ENCODE results near the gene RNU6-9.
"Not testable (repeated sequence)": the region's sequence is repeated elsewhere in the genome, so short reads cannot be mapped to it uniquely, and the experiment has no call there.

RNU6-9 gene

DNA sequence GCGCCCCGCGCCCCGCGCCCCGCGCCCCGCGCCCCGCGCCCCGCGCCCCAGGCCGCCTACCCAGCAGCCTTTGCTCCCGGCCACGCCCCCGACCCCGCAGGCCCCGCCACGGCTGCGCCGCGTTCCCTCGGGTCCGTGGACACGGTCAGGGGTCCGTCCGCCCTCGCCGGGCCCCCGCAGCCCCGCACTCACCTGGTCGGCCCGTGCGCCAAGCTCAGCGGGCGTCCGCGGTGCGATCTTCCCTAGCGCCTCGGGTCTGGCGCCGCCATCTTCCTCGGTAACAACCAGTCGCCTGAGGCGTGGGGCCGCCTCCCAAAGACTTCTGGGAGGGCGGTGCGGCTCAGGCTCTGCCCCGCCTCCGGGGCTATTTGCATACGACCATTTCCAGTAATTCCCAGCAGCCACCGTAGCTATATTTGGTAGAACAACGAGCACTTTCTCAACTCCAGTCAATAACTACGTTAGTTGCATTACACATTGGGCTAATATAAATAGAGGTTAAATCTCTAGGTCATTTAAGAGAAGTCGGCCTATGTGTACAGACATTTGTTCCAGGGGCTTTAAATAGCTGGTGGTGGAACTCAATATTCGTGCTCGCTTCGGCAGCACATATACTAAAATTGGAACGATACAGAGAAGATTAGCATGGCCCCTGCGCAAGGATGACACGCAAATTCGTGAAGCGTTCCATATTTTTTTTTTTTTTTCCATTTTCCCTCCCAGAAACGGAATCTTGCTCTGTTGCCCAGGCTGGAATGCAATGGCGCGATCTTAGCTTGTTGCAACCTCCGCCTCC lies at the start of gene RNU6-9, which contains the start of gene MED16:
Gene RNU6-9 (plus strand): TSS at position 591 of the 796 bp plus-strand sequence.
Gene MED16 (minus strand): TSS at position 294 of the 796 bp plus-strand sequence. CDS start 2,056 bp downstream, outside the sequence.
- TF ChIP-seq, protein P1, sequence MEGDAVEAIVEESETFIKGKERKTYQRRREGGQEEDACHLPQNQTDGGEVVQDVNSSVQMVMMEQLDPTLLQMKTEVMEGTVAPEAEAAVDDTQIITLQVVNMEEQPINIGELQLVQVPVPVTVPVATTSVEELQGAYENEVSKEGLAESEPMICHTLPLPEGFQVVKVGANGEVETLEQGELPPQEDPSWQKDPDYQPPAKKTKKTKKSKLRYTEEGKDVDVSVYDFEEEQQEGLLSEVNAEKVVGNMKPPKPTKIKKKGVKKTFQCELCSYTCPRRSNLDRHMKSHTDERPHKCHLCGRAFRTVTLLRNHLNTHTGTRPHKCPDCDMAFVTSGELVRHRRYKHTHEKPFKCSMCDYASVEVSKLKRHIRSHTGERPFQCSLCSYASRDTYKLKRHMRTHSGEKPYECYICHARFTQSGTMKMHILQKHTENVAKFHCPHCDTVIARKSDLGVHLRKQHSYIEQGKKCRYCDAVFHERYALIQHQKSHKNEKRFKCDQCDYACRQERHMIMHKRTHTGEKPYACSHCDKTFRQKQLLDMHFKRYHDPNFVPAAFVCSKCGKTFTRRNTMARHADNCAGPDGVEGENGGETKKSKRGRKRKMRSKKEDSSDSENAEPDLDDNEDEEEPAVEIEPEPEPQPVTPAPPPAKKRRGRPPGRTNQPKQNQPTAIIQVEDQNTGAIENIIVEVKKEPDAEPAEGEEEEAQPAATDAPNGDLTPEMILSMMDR (IDR thresholded peaks at IDR 0.05; ENCODE audit: control extremely low read depth, extremely low read depth, low read depth, missing control alignments) = no peak
- ChIA-PET CTCF (interaction anchor here (0.7 to 3.5 kb wide), 6 partner anchors 12 to 373 kb away, joined by 3 to 21 read pairs (median 5); no protein-coding TSS in a partner anchor), POLR2A (interaction anchor here (0.5 to 1.8 kb wide), 4 partner anchors 10 to 1529 kb away, joined by 3 to 8 read pairs (median 4); no protein-coding TSS in a partner anchor)
- DNase-seq (ENCODE audit: extremely low spot score) = peak; percentile 99

- TF ChIP-seq, protein P1 (IDR thresholded peaks at IDR 0.05; ENCODE audit: control extremely low read depth, extremely low read depth, low read depth, missing control alignments) = no peak
- CTCF ChIA-PET = no interaction called here
- no peak for DNase-seq (ENCODE audit: extremely low spot score)
- POLR2A ChIA-PET = no interaction called here
Measured at GRCh38 chr19:843836-844545, 49.3 kb upstream of the RNU6-9 start.

DNA sequence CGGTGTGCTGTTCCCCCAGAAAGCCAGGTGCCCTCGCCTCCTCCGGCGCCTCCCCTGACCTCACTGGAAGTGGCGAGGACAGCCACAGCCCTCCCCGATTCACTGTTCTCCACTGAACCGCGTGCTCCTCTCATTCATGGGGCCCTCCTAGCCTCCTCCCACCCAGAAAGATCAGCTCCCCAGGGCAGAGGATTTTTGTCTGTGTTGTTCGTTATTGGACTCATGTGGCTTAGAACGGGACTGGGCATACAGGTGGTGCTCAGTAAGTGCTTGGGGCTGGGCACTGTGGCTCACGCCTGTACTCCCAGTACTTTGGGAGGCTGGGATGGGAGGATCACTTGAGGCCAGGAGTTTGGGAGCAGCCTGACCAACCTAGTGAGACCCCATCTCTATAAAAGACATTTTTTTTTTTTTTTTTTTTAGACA lies 48.7 kb upstream of the RNU6-9 start:
- POLR2A ChIA-PET = no interaction called here
- no peak for DNase-seq (ENCODE audit: extremely low spot score)
- CTCF ChIA-PET = no interaction called here
- TF ChIP-seq, protein P1 (IDR thresholded peaks at IDR 0.05; ENCODE audit: control extremely low read depth, extremely low read depth, low read depth, missing control alignments) = no peak

DNA sequence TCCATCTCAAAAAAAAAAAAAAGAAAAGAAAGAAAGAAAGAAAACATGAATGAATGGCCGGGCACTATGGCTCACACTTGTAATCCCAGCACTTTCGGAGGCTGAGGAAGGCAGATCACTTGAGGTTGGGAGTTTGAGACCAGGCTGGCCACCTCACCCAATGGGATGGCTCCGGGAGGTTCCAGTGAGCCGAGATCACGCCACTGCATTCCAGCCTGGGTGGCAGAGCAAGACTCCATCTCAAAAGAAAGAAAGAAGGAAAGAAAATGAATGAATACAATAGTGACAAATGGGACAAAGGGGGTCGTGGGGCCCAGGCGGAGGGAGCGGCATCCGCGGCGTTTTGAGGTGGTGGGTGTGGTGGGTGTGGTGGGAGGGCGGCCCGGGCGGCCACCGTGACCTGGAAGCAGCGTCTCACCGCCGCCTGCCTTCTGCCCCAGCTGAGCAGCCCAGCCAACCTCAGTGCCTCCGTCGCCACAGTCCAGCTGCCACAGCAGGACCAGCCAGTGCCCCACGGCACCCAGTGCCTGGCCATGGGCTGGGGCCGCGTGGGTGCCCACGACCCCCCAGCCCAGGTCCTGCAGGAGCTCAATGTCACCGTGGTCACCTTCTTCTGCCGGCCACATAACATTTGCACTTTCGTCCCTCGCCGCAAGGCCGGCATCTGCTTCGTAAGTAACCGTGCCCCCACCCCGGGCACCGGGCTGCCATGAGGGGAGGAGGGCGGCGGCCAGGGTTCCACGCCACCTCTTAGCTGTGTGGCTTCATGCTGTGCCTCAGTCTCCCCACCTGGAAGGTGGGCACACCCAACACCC lies 47.4 kb upstream of the RNU6-9 start:
- TF ChIP-seq, protein P1 (IDR thresholded peaks at IDR 0.05; ENCODE audit: control extremely low read depth, extremely low read depth, low read depth, missing control alignments) = no peak
- DNase-seq (ENCODE audit: extremely low spot score) = no peak
- ChIA-PET POLR2A (no interaction called here), CTCF (interaction anchor here (1.6 kb wide), 1 partner anchor 11 kb away, joined by 7 read pairs; no protein-coding TSS in a partner anchor)

GRCh38 chr19:848386-848921 lies 44.8 kb upstream of the RNU6-9 start:
- ChIA-PET CTCF (interaction anchor here (1.1 to 1.4 kb wide), 2 partner anchors 8 to 79 kb away, joined by 3 to 4 read pairs; no protein-coding TSS in a partner anchor), POLR2A (interaction anchor here (0.6 kb wide), 1 partner anchor 30 kb away, joined by 3 read pairs; no protein-coding TSS in a partner anchor)
- DNase-seq (ENCODE audit: extremely low spot score) = no peak
- TF ChIP-seq, protein P1 (IDR thresholded peaks at IDR 0.05; ENCODE audit: control extremely low read depth, extremely low read depth, low read depth, missing control alignments) = no peak

DNA sequence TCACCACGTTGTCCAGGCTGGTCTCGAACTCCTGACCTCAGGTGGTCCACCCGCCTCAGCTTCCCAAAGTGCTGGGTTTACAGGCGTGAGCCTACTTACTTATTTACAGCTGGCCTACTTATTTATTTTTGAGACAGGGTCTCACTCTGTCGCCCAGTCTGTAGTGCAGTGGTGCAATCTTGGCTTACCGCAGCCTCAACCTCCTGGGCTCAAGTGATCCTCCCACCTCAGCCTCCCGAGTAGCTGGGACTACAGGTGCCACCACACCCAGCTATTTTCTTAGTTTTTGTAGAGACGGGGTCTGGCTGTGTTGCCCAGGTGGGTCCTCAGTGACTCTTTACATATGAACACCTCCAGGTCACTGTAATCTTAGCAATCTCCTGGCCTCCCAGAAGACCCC lies 44.1 kb upstream of the RNU6-9 start:
- DNase-seq (ENCODE audit: extremely low spot score) = not testable (repeated sequence)
- CTCF ChIA-PET = interaction anchor here (0.9 to 1.6 kb wide), 4 partner anchors 7 to 80 kb away, joined by 3 to 4 read pairs (median 4); no protein-coding TSS in a partner anchor
- POLR2A ChIA-PET = interaction anchor here (0.6 kb wide), 1 partner anchor 46 kb away, joined by 3 read pairs; no protein-coding TSS in a partner anchor

Data from GM10248 (cell line).